GM12878 (cell line): ENCODE measurements around the gene GCDH. TPM values are rescaled to one million over a fixed set of nuclear protein-coding genes. Genes with fewer than 3 reads are reported as not detected.
A peak's percentile ranks its signal among the peaks of the same experiment; 100 is the strongest.

Source experiments
- ATAC-seq: fragments of 200-7000 bp; cut with Tn5 transposase; 3 replicates; pipeline ENCODE4 v1.9.1; 2020; ENCODE audit warnings: mild to moderate bottlenecking, moderate library complexity
- BruUV-seq: library from RNA; stranded (reverse); fragments of 400-500 nt; replicated peaks from 2 replicates; lab custom pipeline; 2021; lab: Mats Ljungman, UMichigan
- CTCF ChIA-PET: fragments of 300-600 bp; sonication (Branson Sonifier 250); formaldehyde crosslinking; extraction: SDS; loops from one replicate; lab custom pipeline; 2021; ENCODE audit warnings: inconsistent platforms; lab: Yijun Ruan, JAX
- POLR2A ChIA-PET: fragments of 350-600 bp; formaldehyde crosslinking; extraction: SDS; loops from one replicate; lab custom pipeline; 2021; ENCODE audit warnings: inconsistent platforms; lab: Charles Lee
- RAD21 ChIA-PET: fragments of 300-600 bp; sonication (Branson Sonifier 250); formaldehyde crosslinking; loops from one replicate; lab custom pipeline; 2023; ENCODE audit warnings: antibody characterized with exemption; ENCODE audit not compliant: unreplicated experiment; lab: Charles Lee
- SMC1A ChIA-PET: fragments of 300-600 bp; sonication (Branson Sonifier 250); formaldehyde crosslinking; loops from one replicate; lab custom pipeline; 2023; ENCODE audit not compliant: unreplicated experiment, uncharacterized antibody; lab: Charles Lee
- DNase-seq: peaks from one replicate; pipeline ENCODE4 v3.0.0-alpha.2; 2011; ENCODE audit warnings: low read depth, low spot score
- FAIRE-seq: peaks from 3 replicates; lab custom pipeline; 2011; peaks lifted over from hg19 to GRCh38; lab: Jason Lieb, UNC
- H2AFZ ChIP-seq: 2 replicates; pipeline ENCODE4 v1.6.0; 2011; ENCODE audit warnings: low read depth, low read length, control low read depth; ENCODE audit not compliant: control insufficient read depth
- H3K27ac ChIP-seq: 2 replicates; pipeline ENCODE4 v1.5.1; 2011; ENCODE audit warnings: control low read depth; ENCODE audit not compliant: control insufficient read depth, insufficient read depth
- H3K27me3 ChIP-seq, 2 experiments: replicated peaks in 1 of 2; 2 replicates each; pipeline versions ENCODE4 v1.6.0 to v1.6.1; 2011; ENCODE audit warnings: low read length in 1 of 2; ENCODE audit not compliant: control insufficient read depth in 2 of 2, insufficient read depth in 2 of 2
- H3K36me3 ChIP-seq, 2 experiments: 2 replicates each; pipeline ENCODE4 v1.5.1; 2011; ENCODE audit warnings: low read length in 1 of 2; ENCODE audit not compliant: control insufficient read depth in 2 of 2, insufficient read depth in 2 of 2
- H3K4me1 ChIP-seq: 2 replicates; pipeline ENCODE4 v1.6.1; 2011; ENCODE audit warnings: mild to moderate bottlenecking, low read length, moderate library complexity, mixed read lengths; ENCODE audit not compliant: control insufficient read depth, insufficient read depth
- H3K4me2 ChIP-seq: 2 replicates; pipeline ENCODE4 v1.6.0; 2011; ENCODE audit warnings: control low read depth; ENCODE audit not compliant: control insufficient read depth, insufficient read depth
- H3K4me3 ChIP-seq: fragments of 200-600 bp; sonication (generic); 2 replicates; pipeline ENCODE4 v1.5.1; 2016
- H3K79me2 ChIP-seq: 2 replicates; pipeline ENCODE4 v1.6.0; 2011; ENCODE audit warnings: low read length; ENCODE audit not compliant: control insufficient read depth, insufficient read depth
- H3K9ac ChIP-seq: 2 replicates; pipeline ENCODE4 v1.8.0; 2011; ENCODE audit warnings: low read length, control low read depth, mixed read lengths; ENCODE audit not compliant: control insufficient read depth, insufficient read depth
- H3K9me3 ChIP-seq: replicated peaks from 3 replicates; pipeline ENCODE4 v1.5.1; 2011; ENCODE audit warnings: mild to moderate bottlenecking, low read length; ENCODE audit not compliant: control insufficient read depth, insufficient read depth
- H4K20me1 ChIP-seq: 2 replicates; pipeline ENCODE4 v1.6.0; 2011; ENCODE audit not compliant: control insufficient read depth, insufficient read depth
- EZH2 ChIP-seq: IDR thresholded peaks from 2 replicates; pipeline ENCODE4 v1.6.1; 2012; ENCODE audit warnings: low read depth, mild to moderate bottlenecking, control low read depth, inconsistent platforms, low read length, borderline replicate concordance; ENCODE audit not compliant: control insufficient read depth
- JUNB ChIP-seq: IDR thresholded peaks from 2 replicates; pipeline ENCODE4 v1.6.1; 2016; ENCODE audit warnings: antibody characterized with exemption, mild to moderate bottlenecking
- PML ChIP-seq: IDR thresholded peaks from 2 replicates; pipeline ENCODE4 v1.6.1; 2012; ENCODE audit warnings: low read length, inconsistent platforms
- SMC3 ChIP-seq: IDR thresholded peaks from 2 replicates; pipeline ENCODE4 v1.6.1; 2011; ENCODE audit warnings: low read length, improper control_type of control experiment, borderline replicate concordance
- TCF3 ChIP-seq: IDR thresholded peaks from 2 replicates; pipeline ENCODE4 v1.6.1; 2012; ENCODE audit warnings: low read depth, mild to moderate bottlenecking, low read length, borderline replicate concordance; ENCODE audit not compliant: insufficient read depth
- WGBS: methylation state at CpG from one replicate; pipeline ENCODE4 v1.1.6; 2016; ENCODE audit warnings: low lambda C conversion rate; ENCODE audit not compliant: insufficient replicate concordance, insufficient coverage; ENCODE audit errors: missing lambda C conversion rate; 5-methylcytosine and 5-hydroxymethylcytosine counted together
- in situ Hi-C: fragments of 300-500 bp; cut with MboI; formaldehyde crosslinking; loops from 9 replicates; pipeline ENCODE4 v1.14.3; 2018; ENCODE audit warnings: mixed read lengths
- intact Hi-C: fragments of 100-400 bp; cut with micrococcal nuclease; formaldehyde crosslinking; loops from one replicate; pipeline ENCODE4 v1.14.2; 2022; ENCODE audit not compliant: unreplicated experiment
- polyA plus RNA-seq, 11 experiments: library from polyadenylated mRNA; depleted of rRNA in 4 of 11; unstranded in 6 of 11; stranded (reverse) in 5 of 11; fragments of >200 nt; fragmentation: Nextera tagmentation in 4 of 11; fragmentation: Illumina TruSeq in 1 of 11; extraction: Ambion mirVana in 4 of 11; extraction: Trizol in 1 of 11; gene quantifications; 1 replicate in 1 of 11; 2 replicates in 10 of 11; pipeline versions ENCODE4 v1.2.1 to v1.2.3, GENCODE V29; 2011 to 2016; ENCODE audit warnings: inconsistent platforms in 2 of 11, missing spikeins in 2 of 11, low read depth in 1 of 11
- total RNA-seq, 4 experiments: library from RNA; depleted of rRNA in 3 of 4; stranded (reverse); fragments of >200 nt in 3 of 4; fragmentation: Illumina TruSeq in 1 of 4; extraction: Trizol in 1 of 4; gene quantifications; 2 replicates each; pipeline versions ENCODE4 v1.2.1 to v1.2.3, GENCODE V29; 2013 to 2021
- TF ChIP-seq, protein P1 (sequence below): IDR thresholded peaks from 2 replicates; pipeline ENCODE4 v1.6.1; 2011; ENCODE audit warnings: borderline replicate concordance, low read depth, mild to moderate bottlenecking, moderate library complexity, low read length; ENCODE audit not compliant: insufficient read depth, poor library complexity, severe bottlenecking
- TF ChIP-seq, protein P2 (sequence below): fragments of 450-650 bp; IDR thresholded peaks from 2 replicates; pipeline ENCODE4 v1.6.1; 2017; ENCODE audit warnings: mild to moderate bottlenecking, low read depth, inconsistent platforms; ENCODE audit not compliant: poor library complexity, severe bottlenecking

GCDH gene
- total and polyA plus RNA-seq, 10 of the 15 experiments (the other 5 are each of a cell fraction or from before 2014, with no cell fraction given): 4.2 to 69.4 (median 39.7) TPM

- ChIA-PET POLR2A (interaction anchor here (1.1 kb wide), 1 partner anchor 23 kb away, joined by 3 read pairs; the partner anchor contains the start of gene SYCE2), RAD21 (no interaction called here), SMC1A (no interaction called here), CTCF (interaction anchor here (2.7 kb wide), 1 partner anchor 69 kb away, joined by 12 read pairs; no protein-coding TSS in a partner anchor)
- Histone ChIP-seq H3K9me3 (no peaks in the 10 kb centered on the region), H2AFZ (no peak overlapping the region), H3K4me2 (no peak overlapping the region), H3K36me3 (peaks cover 9 to 18% of the 10 kb centered on the region in 2 experiments), H3K27ac (no peak overlapping the region), H3K4me3 (no peak overlapping the region), H3K9ac (no peak overlapping the region), H3K27me3 (no peaks in the 10 kb centered on the region), H3K79me2 (peaks cover 5% of the 10 kb centered on the region), H4K20me1 (no peaks in the 10 kb centered on the region), H3K4me1 (peaks cover 21% of the 10 kb centered on the region)
- no TSS peak for BruUV-seq
- FAIRE-seq (no peak), DNase-seq (no peak), ATAC-seq (no peak)
- in situ Hi-C loops (no loop called here), intact Hi-C loops (no loop called here)
- TF ChIP-seq, protein P1, sequence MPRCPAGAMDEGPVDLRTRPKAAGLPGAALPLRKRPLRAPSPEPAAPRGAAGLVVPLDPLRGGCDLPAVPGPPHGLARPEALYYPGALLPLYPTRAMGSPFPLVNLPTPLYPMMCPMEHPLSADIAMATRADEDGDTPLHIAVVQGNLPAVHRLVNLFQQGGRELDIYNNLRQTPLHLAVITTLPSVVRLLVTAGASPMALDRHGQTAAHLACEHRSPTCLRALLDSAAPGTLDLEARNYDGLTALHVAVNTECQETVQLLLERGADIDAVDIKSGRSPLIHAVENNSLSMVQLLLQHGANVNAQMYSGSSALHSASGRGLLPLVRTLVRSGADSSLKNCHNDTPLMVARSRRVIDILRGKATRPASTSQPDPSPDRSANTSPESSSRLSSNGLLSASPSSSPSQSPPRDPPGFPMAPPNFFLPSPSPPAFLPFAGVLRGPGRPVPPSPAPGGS: peak; percentile 92
- no peak for TF ChIP-seq JUNB
- TF ChIP-seq SMC3: no peak
- TF ChIP-seq, protein P2, sequence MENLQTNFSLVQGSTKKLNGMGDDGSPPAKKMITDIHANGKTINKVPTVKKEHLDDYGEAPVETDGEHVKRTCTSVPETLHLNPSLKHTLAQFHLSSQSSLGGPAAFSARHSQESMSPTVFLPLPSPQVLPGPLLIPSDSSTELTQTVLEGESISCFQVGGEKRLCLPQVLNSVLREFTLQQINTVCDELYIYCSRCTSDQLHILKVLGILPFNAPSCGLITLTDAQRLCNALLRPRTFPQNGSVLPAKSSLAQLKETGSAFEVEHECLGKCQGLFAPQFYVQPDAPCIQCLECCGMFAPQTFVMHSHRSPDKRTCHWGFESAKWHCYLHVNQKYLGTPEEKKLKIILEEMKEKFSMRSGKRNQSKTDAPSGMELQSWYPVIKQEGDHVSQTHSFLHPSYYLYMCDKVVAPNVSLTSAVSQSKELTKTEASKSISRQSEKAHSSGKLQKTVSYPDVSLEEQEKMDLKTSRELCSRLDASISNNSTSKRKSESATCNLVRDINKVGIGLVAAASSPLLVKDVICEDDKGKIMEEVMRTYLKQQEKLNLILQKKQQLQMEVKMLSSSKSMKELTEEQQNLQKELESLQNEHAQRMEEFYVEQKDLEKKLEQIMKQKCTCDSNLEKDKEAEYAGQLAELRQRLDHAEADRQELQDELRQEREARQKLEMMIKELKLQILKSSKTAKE: no peak
- TF ChIP-seq TCF3: 0 out of 2 replicates have a peak, but pooled peaks have one; percentile 35
- TF ChIP-seq EZH2: no peak
- no peak for TF ChIP-seq PML
- 97% methylated on average over 17 of the region's 17 CpGs for WGBS
These were observed 5.5 kb downstream of the GCDH start for GRCh38 chr19:12896460-12896859.
